ENCODE data around the gene C16orf86. TPM values are rescaled to one million over a fixed set of nuclear protein-coding genes. Genes with fewer than 3 reads are reported as not detected.
"Not testable (repeated sequence)": the region's sequence is repeated elsewhere in the genome, so short reads cannot be mapped to it uniquely, and the experiment has no call there.

C16orf86 gene
- total RNA-seq, 1 donor from 2014 or later = 2.1 TPM

DNA sequence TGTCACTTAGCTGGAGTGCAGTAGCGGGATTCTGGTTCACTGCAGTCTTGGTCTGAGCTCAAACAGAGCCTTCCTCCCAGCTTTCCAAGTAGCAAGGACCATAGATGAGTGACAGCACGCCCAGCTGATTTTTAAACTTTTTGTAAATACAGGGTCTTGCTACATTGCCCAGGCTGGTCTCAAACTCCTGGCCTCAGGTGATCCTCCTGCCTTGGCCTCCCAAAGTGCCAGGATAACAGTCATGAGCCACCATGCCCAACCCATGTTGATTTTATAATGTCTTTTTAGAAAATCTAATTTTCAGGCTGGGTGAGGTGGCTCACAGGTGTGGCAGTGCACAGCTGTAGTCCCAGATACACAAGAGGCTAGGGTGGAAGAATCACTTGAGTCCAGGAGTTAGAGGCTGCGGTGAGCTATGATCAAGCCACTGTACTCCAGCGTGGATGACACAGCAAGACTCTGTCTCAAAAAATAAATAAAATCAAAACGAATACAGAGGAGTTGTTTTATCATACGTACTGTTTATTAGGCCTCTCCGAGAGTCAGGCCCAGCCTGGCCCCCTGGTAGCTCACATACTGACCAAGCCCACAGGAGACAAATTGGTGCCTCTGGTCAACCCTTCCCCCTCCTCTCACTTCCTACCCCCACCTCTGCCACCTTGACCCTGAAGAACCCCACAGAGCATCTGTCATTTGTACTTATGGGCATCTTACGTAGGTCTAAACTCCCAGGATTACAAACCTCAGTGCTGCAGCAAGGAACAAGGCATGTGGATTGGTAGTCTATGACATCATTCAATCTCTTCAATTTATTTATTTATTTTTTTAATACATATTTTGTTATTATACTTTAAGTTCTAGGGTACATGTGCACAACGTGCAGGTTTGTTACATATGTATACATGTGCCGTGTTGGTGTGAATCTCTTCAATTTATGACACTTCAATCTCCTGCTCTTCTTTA is 13.6 kb downstream of the C16orf86 start:
- no peaks in the 10 kb centered on the region for H3K4me1 Mint-ChIP-seq (ENCODE audit: unreplicated experiment)
- TF ChIP-seq, protein P1, sequence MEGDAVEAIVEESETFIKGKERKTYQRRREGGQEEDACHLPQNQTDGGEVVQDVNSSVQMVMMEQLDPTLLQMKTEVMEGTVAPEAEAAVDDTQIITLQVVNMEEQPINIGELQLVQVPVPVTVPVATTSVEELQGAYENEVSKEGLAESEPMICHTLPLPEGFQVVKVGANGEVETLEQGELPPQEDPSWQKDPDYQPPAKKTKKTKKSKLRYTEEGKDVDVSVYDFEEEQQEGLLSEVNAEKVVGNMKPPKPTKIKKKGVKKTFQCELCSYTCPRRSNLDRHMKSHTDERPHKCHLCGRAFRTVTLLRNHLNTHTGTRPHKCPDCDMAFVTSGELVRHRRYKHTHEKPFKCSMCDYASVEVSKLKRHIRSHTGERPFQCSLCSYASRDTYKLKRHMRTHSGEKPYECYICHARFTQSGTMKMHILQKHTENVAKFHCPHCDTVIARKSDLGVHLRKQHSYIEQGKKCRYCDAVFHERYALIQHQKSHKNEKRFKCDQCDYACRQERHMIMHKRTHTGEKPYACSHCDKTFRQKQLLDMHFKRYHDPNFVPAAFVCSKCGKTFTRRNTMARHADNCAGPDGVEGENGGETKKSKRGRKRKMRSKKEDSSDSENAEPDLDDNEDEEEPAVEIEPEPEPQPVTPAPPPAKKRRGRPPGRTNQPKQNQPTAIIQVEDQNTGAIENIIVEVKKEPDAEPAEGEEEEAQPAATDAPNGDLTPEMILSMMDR (IDR thresholded peaks at IDR 0.05) = no peak
- H3K27me3 Mint-ChIP-seq (ENCODE audit: unreplicated experiment) = no peaks in the 10 kb centered on the region
- H3K4me3 Mint-ChIP-seq (ENCODE audit: unreplicated experiment) = no peak overlapping the region
- no peak for DNase-seq (ENCODE audit: extremely low spot score, unreplicated experiment)
- no peaks in the 10 kb centered on the region for H3K9me3 Mint-ChIP-seq (ENCODE audit: unreplicated experiment)
- H3K36me3 Mint-ChIP-seq (ENCODE audit: unreplicated experiment) = peaks cover 9% of the 10 kb centered on the region
- H3K27ac Mint-ChIP-seq (ENCODE audit: unreplicated experiment) = no peak overlapping the region

DNA sequence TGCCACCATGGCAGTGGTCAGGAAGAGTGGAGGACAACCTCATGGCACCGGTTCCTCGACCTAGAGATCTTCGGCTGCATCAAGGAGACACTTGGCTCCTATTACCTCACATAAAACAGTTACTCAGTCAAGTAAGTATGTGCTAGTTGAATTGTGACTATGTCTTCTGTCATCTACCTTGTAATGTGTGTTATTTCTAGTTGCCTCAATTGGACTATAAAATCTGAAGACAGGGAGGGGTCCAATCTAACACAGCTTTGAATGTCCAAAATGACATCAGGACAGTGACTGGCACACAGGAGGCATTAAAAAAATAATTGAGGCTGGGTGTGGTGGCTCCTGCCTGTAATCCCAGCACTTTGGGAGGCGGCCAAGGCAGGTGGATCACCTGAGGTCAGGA is 17.2 kb downstream of the C16orf86 start:
- H3K9me3 Mint-ChIP-seq (ENCODE audit: unreplicated experiment) = no peaks in the 10 kb centered on the region
- no peak overlapping the region for H3K4me3 Mint-ChIP-seq (ENCODE audit: unreplicated experiment)
- peaks cover 15% of the 10 kb centered on the region for H3K36me3 Mint-ChIP-seq (ENCODE audit: unreplicated experiment)
- no peaks in the 10 kb centered on the region for H3K27me3 Mint-ChIP-seq (ENCODE audit: unreplicated experiment)
- no peak for DNase-seq (ENCODE audit: extremely low spot score, unreplicated experiment)
- no peak overlapping the region for H3K27ac Mint-ChIP-seq (ENCODE audit: unreplicated experiment)
- TF ChIP-seq, protein P1 (IDR thresholded peaks at IDR 0.05) = no peak
- H3K4me1 Mint-ChIP-seq (ENCODE audit: unreplicated experiment) = peaks cover 1% of the 10 kb centered on the region

DNA sequence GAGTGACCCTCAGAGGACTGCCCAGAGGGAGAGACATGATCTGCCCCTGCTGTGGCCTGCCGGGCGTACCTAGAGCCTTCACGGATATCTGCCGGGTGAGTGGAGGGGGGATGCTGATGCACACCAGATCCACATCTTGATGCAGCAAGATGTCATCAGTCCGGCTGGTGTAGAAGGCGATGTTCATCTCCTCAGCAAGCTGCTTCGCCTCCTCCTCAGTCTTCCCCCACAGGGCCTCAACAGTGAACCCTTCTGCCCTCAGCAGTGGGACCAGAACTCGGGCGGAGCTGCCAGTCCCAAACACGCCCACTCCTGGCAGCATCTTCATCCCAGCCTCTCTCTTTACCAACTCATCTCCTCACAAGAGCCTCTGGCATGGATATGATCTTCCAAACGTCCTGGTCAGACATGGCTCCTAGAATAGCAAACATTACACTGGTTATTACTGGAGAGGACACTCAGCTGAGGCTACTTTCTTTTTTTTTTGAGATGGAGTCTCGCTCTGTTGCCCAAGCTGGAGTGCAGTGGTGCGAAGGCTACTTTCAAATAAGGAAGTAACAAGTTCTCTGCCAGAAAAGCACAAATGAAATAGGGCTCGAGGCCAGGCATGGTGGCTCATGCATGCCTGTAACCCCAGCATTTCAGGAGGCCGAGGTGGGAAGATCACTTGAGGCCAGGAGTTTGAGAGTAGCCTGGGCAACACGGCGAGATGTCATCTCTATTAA is 18.9 kb downstream of the C16orf86 start:
- peaks cover 16% of the 10 kb centered on the region for H3K36me3 Mint-ChIP-seq (ENCODE audit: unreplicated experiment)
- TF ChIP-seq, protein P1 (IDR thresholded peaks at IDR 0.05) = no peak
- H3K27me3 Mint-ChIP-seq (ENCODE audit: unreplicated experiment) = no peaks in the 10 kb centered on the region
- no peaks in the 10 kb centered on the region for H3K9me3 Mint-ChIP-seq (ENCODE audit: unreplicated experiment)
- peaks cover 1% of the 10 kb centered on the region for H3K4me1 Mint-ChIP-seq (ENCODE audit: unreplicated experiment)
- DNase-seq (ENCODE audit: extremely low spot score, unreplicated experiment) = no peak
- no peak overlapping the region for H3K4me3 Mint-ChIP-seq (ENCODE audit: unreplicated experiment)
- no peak overlapping the region for H3K27ac Mint-ChIP-seq (ENCODE audit: unreplicated experiment)

DNA sequence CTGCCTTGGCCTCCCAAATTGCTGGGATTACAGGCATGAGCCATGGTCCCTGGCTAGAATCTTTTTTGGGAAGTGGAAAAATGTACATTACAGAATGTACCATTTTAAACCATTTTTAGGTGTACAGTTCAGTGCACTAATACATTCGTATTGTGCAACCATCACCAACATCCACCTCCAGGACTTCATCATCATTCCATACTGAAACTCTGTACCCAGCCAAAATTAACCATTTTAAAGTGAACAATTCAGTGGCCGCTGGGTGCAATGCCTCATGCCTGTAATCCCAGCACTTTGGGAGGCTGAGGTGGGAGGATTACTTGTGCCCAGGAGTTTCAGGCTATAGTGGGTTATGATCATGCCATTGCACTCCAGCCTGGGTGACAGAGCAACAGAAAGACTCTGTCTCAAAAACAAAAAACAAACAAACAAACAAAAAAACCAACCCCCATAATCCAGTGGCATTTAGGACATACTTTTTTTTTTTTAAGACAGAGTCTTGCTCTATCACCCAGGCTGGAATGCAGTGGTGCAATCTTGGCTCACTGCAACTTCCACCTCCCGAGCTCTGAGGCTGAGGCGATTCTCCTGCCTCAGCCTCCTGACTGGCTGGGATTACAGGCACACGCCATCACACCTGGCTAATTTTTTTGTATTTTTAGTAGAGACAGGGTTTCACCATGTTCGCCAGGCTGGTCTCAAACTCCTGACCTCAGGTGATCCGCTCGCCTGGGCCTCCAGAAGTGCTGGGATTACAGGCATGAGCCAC is 27.1 kb downstream of the C16orf86 start:
- DNase-seq (ENCODE audit: extremely low spot score, unreplicated experiment); H3K9me3 Mint-ChIP-seq (ENCODE audit: unreplicated experiment); H3K4me3 Mint-ChIP-seq (ENCODE audit: unreplicated experiment); H3K36me3 Mint-ChIP-seq (ENCODE audit: unreplicated experiment); H3K4me1 Mint-ChIP-seq (ENCODE audit: unreplicated experiment); H3K27ac Mint-ChIP-seq (ENCODE audit: unreplicated experiment); H3K27me3 Mint-ChIP-seq (ENCODE audit: unreplicated experiment): not testable (repeated sequence)

DNA sequence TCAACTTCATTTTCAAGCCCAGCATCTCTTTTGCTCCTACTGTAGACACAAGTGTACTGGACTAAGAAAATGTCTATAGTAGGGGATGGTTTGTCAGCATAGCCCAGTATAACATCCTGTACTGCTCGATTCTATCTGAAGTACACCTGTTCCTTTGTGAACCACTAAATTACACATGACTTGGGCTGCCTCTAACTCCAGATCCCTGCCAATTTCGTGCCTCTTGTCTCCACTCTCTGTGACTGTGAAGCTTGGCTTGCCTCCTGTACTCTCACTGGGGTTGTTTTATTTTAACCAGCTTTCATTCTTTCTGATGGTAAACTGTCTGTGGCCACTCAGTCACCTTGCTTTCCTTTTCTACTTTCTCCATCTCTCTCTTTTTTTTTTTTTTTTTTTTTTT is 28.0 kb downstream of the C16orf86 start:
- no peak for DNase-seq (ENCODE audit: extremely low spot score, unreplicated experiment)
- H3K9me3 Mint-ChIP-seq (ENCODE audit: unreplicated experiment) = no peaks in the 10 kb centered on the region
- no peaks in the 10 kb centered on the region for H3K4me1 Mint-ChIP-seq (ENCODE audit: unreplicated experiment)
- H3K27me3 Mint-ChIP-seq (ENCODE audit: unreplicated experiment) = no peaks in the 10 kb centered on the region
- TF ChIP-seq, protein P1 (IDR thresholded peaks at IDR 0.05) = no peak
- no peak overlapping the region for H3K27ac Mint-ChIP-seq (ENCODE audit: unreplicated experiment)
- no peak overlapping the region for H3K4me3 Mint-ChIP-seq (ENCODE audit: unreplicated experiment)
- peaks cover 4% of the 10 kb centered on the region for H3K36me3 Mint-ChIP-seq (ENCODE audit: unreplicated experiment)
